HK-2 (cell line): Measurements from ENCODE around the gene STK33.
"Not testable (repeated sequence)": the region's sequence is repeated elsewhere in the genome, so short reads cannot be mapped to it uniquely, and the experiment has no call there.

Experiments
- DNase-seq: peaks from one replicate; pipeline ENCODE4 v3.0.0-alpha.2; 2018; ENCODE audit not compliant: unreplicated experiment

STK33 gene

DNA sequence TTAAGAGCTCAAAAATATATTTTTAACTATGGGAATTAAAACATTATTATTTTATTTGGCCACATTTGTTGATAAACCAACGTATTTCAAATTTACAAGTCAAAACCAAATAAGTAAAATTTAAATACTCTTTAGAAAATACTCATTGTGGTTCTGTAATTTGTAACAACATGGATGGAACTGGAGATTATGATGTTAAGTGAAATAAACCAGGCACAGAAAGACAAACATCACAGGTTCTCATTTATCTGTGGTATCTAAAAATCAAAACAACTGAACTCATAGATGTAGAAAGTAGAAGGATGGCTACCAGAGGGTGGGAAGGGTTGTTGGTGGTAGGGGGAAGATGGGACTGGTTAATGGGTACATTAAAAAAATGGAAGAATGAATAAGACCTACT lies 50.8 kb downstream of the STK33 start:
- no peak for DNase-seq

DNA sequence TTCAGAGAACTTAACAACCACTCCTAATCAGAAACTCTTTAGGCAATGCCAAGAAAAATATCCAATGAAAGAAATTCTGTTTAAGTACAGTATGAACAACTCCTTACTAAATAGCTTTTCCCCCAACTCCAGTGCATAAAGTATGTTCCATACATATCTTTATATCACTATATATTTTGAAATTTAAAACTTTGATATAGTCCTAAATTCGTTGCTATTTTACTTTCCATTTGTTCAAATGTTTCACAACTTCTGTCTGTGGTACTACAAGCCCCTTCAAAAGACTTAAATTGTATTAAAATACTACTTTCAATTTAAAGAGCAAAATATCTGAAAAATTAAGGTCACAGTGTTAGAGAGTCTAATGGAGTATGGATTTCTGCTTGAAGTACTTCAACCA lies 52.6 kb downstream of the STK33 start:
- DNase-seq, result no peak

DNA sequence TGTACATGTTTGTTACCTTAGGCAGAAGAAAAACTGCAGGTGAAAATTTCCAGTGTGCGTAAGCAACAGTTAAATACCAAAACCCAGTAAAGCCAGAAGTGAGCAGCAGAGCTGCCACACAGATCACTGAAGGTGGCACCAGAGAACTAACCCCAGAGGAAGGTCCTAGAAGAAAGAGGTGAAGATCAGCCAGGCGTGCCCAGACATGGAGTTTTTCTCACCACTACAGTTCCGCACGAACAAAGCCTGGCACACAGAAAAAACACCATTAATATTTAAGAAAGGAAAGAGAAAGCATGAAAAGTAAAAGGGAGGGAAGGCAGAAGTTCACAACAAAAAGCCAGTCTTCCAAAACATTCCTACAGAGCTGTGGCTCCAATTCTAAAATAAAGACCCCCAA lies 60.7 kb downstream of the STK33 start:
- DNase-seq, result peak; percentile 0

DNA sequence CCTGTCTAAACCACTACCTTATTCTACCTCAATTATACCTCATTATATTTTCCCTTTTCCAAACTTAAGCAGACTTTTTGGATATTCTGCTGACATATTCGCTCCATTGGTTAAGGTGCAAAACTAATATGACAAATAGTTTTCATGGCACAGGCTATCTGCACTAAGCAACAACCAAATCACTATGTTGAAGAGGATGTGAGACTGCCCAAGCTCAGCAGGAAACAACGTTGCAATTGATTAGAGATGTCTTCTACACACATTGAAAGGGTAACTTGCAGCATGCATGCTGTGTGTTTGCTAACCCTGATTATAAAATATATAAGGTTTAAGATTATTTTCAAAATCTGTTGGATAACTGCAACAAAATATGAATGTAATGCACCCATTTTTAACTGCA lies 61.6 kb downstream of the STK33 start:
- DNase-seq, result no peak

DNA sequence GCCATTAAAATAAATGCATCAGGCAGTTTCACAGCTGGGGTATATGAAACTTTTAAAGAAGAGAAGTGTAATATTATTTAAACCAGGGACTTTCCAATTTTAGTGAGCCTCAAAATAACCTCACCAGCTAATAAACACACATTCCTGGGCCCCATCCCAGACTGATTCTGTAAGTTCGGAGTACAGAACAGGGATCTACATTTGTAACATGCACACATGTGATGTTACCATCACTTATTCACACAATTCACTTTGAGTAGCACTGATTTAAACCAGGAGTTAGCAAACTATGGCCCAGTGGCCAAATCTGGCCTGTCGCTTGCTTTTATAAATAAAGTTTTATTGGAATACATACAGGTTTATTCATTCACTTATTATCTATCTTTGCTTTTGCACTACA lies 62.0 kb downstream of the STK33 start:
- DNase-seq, result no peak

DNA sequence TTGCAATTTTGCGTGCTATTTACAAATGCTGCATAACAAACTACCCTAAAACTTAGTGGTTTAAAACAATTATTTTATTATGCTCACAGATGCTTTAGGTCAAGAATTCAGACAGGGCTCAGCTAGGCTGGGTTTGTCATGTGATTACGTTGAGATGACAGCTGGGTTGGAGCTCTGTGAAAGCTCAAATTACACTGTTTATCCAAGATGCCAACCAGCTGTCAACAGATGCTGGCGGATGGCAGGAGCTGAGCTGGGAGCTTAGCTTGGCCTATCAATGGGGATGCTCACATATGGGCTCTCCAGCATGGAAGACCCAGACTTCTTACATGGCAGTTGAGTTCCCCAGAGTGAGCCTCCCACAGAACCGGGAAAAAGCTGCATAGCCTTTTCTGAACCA lies 62.7 kb downstream of the STK33 start:
- DNase-seq, result no peak

DNA sequence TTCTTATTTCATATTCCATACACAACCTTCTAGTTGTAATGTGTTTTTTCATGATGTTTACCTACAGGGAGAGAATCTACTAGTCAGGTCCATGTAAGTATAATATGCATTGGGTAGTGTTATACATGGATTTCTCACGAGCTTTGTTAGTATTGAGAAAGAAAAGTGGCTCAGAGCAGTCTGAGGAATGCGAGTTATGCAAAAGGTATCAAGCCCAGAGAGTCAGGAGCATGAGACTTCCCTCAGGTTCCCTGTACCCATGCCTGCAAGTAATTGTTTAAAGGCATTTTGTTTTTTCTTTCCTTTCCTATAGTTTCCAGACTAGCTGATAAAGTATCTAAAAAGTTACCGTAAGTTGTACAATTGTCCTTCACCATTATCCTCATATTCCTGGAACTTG lies 66.1 kb downstream of the STK33 start:
- DNase-seq, result no peak

DNA sequence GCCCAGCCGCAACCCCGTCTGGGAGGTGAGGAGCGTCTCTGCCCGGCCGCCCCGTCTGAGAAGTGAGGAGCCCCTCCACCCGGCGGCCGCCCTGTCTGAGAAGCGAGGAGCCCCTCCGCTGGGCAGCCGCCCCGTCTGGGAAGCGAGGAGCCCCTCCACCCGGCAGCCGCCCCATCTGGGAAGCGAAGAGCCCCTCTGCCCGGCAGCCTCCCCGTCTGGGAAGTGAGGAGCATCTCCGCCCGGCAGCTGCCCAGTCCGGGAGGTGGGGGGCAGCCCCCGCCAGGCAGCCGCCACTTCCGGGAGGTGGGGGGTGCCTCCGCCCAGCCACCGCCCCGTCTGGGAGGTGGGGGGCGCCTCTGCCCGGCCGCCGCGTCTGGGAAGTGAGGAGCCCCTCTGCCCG lies 70.6 kb downstream of the STK33 start:
- DNase-seq, result no peak

DNA sequence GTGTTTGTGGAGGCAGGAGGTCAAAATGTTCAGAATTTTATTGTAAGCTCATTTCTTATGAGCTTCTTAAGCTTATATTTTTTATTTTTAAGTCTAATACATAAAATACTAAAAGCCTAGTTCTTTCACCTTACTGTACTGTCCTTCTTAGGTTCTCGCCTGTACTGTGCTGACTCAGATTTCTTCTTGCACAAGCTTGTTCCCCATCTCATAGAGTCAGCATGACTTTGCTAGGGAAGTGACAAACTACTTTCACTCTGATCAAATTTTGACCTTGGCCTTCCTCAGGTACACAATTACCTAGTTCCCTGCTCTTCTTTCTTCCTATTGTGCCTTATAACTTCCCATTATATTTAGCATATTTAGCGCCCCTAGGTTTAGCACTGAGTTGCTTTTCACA lies 81.5 kb downstream of the STK33 start:
- no peak for DNase-seq

DNA sequence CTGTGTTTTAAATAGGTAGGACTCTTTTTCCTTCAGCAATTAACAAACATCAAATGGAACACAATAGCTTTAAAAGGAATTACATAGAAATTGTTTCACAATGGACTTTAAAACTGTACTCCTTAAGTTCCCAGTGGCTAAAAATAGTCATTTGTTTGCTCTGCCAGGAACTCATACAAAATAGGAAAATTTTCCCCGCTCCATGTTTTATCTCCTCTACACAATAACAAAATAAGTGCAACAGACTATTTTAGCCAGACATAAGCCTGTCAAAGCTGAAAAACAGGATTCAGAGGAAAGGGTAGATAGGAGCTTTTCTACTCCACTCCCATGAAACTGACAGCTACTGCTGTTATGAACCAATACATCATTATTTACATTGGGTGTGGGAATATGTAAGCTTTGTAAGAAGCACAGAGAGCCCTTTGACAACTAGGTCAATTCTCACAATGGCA lies 90.1 kb downstream of the STK33 start:
- no peak for DNase-seq

DNA sequence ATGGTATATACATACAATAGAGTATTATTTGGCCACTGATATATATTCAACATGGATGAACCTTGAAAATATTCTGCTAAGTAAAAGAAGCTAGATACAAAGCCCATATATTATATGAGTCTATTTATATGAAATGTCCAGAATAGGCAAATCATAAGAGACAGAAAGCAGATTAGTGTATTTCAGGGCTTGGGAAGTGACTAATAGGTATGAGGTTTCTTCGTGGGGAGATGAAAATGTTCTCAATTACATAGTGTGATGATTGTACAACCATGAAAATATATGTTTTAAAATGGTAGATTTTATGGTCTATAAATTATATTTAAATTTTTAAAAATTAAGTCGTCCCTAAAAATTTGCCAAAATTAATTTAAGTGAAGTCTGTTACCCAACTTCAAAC lies 92.2 kb downstream of the STK33 start:
- DNase-seq, result no peak

DNA sequence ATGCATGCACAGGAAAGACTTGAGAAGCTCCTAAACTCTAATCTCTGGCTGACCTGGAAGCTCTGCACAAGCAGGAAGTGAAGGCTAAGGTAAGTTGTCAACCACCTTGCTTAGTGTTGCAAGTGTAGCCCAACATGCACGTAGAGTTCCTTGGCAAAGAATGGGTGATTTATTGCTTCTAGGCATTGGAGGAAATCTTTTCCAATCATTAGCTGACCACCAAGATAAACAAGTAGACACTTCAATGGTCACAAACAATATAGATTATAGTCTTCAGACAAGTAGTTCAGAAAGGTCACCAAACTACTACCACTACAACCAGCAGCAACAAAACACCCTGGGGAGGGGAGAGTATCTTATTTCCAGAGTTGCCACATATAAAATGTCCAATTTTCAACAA lies 105.6 kb downstream of the STK33 start:
- no peak for DNase-seq

DNA sequence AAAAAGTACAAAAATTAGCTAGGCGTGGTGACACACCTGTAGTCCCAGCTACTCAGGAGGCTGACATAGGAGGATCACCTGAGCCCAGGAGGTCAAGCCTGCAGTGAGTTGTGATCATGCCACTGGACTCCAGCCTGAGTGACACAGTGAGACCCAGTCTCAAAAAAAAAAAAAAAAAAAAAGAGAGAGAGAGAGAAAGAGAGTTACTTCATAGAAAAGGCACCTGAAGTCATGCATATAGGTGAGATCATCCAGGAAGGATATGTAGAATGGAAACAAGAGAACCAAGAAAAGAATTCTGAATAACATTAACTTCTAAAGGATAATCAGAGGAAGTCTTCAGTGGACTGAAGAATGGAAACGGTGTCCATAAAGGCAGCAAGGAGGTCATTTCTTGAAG lies 106.8 kb downstream of the STK33 start:
- DNase-seq, result no peak

DNA sequence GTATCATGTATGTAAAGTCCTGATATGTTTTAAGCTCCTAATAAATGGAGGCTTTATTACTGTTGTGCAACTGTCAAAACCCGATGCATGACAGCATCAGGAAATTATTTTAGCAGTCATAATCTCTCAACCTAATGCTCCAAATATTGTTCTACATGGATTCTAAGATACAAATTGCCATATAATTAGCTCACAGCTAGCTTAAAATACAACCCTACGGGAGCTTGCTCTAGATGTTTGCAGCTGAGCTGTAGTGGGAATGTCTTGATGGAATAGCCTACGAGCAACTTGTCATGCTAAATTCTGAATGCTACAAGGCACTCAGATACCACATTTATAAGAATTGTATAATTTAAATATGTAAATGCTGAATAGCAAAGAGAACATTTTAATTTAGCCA lies 109.8 kb downstream of the STK33 start:
- DNase-seq, result no peak

DNA sequence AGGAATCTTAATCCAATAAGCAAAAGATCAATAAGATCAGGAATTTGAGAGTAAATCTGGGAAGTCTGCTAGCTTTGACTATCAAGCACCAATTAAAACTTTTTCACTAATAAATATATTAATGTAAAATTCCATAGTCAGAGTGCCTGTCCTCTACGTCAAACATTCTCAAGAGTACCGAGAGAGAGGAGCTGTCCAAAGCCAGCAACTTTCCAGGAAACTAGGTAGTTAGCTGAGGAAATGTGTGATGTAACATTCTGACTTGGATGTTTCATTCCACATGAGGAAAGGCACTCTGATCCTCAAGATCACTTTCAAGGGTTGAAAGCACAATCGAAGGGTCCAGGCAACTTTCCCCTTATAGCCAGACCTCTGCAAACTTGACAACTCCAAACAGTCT lies 113.2 kb downstream of the STK33 start:
- DNase-seq, result no peak

DNA sequence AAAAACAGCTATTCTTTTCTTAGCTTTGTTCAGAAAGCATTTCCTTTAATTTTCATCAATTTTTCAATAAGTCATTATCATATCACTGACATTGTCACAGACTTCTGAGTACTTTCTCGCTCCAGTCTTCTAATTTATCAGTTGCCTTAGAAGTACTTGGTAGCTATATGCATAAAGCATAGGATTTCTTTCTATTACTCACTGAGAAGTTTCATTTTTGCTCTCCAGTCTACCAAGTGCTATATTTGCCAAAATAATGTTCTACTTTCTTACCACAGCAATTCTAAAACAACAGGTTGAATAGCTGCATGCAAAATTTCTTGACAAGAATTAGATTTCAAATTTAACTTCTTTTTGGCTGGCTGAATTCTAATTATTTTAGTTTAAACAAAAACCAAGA lies 116.3 kb downstream of the STK33 start:
- no peak for DNase-seq

DNA sequence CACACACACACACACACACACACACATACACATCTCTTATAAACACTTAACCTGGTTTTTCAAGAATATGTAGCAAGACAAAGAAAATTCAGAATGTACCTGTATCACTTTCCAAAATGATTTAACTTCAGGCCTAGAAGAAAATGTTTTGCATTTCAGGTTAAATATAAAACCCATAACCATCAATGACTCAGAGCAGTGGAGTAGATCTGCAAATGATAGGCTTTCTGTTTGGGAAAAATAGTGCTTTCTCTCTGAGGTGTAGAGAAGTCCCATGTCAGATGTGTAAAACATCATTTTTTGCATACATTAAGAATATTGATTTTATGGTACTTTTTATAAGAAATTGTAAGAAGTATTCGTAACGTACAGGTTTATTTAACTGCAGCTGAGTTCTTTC lies 116.9 kb downstream of the STK33 start:
- DNase-seq, result no peak

DNA sequence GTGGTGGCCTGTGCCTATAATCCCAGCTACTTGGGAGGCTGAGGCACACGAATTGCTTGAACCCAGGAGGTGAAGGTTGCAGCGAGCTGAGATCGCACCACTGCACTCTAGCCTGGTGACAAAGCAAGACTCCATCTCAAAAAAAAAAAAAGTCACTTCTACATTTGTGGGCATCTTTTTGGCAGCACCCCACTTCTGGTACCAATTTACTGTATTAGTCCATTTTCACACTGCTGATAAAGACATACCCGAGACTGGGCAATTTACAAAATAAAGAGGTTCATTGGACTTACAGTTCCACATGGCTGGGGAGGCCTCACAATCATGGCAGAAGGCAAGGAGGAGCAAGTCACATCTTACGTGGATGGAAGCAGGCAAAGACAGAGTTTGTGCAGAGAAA lies 126.2 kb downstream of the STK33 start:
- not testable (repeated sequence) for DNase-seq

DNA sequence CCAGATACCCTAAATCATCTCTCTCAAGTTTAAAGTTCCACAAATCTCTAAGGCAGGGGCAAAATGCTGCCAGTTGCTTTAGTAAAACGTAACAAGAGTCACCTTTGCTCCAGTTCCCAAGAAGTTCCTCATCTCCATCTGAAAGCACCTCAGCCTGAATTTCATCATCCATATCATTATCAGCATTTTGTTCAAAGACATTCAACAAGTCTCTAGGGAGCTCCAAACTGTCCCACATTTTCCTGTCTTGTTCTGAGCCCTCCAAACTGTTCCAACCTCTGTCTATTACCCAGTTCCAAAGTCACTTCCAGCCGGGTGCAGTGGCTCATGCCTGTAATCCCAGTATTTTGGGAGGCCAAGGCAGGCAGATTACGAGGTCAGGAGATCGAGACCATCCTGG lies 126.7 kb downstream of the STK33 start:
- DNase-seq, result not testable (repeated sequence)

DNA sequence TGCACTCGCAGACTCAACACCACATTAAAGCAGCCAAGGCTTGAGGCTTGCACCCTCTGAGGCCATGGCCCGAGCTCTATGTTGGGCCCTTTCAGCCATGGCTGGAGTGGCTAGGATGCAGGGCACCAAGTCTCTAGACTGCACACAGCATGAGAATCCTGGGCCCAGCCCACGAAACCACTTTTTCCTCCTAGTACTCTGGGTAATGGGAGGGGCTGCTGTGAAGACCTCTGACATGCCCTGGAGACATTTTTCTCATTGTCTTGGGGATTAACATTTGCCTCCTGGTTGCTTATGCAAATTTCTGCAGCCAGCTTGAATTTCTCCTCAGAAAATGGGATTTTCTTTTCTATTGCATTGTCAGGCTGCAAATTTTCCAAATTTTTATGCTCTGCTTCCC lies 127.1 kb downstream of the STK33 start:
- DNase-seq, result not testable (repeated sequence)

DNA sequence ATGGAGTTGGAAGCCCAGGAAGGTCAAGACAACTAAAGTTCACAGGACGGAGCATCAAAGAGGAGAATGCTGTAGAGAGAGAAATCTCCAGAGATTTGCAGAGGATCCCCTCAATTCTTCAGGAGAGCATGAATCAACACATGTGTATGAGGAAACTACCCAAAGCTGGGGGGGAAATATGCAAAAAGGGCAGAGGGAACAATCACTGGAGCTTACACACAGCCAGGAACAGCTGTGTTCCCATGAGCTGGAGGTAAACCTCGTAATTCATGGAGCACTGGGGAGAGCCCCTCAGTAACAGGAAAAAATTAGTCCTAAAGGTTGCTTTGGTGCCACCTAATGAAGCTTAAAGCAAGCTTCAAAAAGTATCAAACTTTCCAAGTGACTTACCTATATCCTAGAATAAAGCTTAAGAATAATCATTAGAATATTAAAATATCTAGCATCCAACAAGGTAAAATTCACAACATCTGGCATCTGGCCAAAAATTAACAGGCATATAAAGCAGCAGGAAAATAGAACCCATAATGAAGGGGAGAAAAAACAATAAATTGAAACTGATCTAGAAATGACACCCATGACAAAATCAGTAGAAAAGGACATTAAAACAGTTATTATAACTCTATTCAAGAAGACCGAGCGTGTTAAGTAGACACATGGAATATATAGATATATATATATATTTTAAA lies 134.2 kb downstream of the STK33 start:
- no peak for DNase-seq

DNA sequence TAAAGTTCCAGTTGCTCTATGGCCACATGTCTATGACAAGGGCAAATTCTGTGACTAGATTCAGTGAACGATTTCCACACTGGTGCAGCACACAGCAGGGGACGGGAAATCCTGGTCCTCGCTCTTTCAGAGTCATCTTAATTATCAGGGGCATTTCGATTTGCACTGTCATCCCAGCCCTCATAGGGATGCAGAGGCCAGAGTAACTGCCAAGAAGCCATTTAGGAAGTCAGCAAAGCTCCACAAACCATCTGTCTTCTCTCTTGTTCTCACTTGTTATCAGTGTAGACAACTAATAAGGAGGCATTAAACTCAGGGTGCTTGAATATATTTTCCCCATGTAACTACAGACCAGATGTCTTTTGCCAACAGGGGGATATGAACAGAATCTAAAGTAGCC lies 151.7 kb downstream of the STK33 start:
- no peak for DNase-seq

DNA sequence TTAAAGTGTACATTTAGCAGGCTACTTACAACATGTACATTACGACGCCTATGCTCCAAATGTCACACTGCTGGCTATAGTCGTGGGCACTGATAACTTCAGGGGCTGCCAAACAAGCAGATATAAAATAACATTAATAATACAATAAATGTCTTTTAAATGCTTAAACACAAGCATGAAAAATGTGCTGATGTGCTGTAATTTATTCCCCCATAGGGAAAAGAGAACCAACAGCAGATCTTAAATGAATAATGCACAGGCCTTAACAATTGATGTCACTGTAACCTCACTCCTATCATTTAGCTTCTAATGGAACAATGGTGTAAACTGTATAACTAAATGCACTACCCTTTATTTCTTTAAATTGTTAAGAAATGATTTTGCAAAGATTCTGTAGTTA lies 153.4 kb downstream of the STK33 start:
- DNase-seq, result no peak

DNA sequence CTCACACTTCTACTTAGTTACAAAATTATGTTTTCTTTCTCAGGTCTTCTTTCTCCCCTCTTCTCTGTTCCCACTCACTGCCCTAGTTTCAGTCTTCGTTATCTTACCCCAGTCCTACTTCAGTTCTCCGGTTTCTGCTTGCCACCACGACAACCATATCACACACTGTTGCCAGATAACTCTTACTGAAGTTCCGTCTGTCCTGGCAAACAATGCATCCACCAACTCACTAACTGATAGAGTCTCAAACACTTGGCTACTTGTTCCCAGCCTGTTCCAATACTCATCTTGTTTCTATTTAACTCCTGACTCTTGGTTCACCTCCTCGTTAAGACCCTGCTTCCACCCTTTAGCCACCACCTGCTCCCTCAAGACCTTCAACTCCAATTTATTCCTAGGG lies 164.5 kb downstream of the STK33 start:
- no peak for DNase-seq
